HG02623 (cell line): ENCODE data around the gene PPIF.

Experiments used
- ATAC-seq: cut with Tn5 transposase; IDR thresholded peaks from one replicate; pipeline ENCODE4 v1.9.1; 2021; ENCODE audit warnings: moderate library complexity; ENCODE audit not compliant: unreplicated experiment

The PPIF gene

DNA sequence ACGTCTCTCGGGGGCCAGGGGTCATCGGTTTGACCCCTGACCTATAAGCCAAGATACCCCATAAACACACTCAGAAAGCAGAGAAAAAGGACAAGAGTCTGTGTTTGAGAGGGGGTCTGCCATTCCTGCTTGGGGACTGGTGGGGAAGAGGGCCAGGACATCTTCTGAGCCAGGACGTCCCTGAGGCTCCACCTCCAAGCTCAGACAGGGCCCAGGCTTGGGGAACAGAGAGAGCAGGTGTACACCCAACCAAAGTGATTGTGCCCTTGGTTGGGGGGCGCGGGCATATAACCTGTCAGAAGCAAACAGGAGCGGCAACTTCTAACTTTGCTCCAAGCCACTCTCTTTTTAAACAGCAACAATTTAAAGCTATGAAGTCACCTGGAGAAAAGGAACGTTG, 33.9 kb upstream of the PPIF start:
- ATAC-seq = no peak

DNA sequence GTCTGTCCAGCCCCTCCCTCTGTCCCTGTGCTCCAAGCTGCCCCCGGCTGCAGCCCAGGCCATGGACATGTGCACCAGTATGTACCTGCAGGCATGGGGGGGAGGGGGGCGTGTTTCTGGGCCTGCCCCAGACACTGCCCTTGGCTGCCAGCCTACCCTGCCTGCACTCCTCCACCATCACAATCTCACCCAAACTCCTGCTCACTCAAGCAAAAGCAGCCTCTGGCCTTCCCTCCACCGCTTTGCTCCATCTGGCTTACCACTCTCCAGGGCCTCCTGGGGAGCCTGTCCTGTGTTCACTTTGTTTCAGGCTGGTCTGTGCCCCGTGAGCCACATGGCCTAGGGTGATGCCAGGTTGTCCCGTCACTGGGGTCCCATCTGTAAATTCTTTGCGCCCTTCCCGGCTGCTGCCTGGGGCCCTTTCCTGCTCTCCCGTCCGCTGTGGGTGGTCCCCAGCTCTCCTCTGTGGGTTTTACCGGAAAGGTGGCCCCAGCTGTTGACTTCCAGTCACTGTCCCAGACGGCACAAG, 33.3 kb upstream of the PPIF start:
- no peak for ATAC-seq

DNA sequence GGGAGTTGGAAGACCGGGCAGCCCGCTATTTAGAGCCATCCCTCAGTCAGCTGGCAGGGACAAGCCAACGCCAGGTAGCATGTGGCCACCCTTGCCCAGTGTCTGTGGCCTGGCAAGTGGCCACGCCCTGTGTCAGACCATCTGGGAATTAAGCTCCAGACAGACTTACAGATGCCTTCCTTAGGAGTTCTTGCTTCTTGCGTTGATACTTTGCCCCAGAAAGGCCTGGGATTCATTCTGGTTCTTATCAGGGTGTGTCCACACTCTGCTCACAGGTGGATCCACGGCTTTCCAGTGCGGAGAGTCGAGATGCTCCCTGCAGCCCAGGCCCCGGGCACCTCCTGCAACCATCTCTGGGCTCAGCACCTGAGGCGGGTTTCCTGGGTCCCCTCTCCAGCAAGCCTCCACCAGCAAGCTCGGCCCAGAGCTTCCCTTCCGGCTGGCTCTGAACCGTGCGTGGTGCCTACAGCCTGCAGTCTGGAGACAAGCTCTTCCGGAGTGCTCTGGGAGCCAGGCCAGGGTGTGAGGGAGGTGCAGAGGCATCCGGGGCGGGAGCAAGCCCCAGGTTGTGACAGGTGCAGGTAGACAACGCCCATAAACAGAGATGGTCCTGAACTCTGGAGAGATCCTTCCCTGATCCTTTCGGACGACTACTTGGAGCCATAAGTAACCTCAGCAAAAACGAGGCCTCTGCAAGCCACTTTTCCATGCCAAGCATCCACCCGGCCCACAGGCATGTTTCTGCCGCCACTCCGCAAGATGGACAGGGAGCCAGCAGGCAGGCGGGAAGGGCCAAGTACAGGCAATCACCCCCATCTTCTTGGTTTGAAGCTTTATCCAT, 32.3 kb upstream of the PPIF start:
- ATAC-seq = no peak

- no peak for ATAC-seq
Observed at GRCh38 chr10:79315602-79315920, 31.7 kb upstream of the PPIF start.

GRCh38 chr10:79316671-79317431, 30.4 kb upstream of the PPIF start:
- ATAC-seq = peak; percentile 66

- no peak for ATAC-seq
Observed at GRCh38 chr10:79318369-79318768, 28.9 kb upstream of the PPIF start.

DNA sequence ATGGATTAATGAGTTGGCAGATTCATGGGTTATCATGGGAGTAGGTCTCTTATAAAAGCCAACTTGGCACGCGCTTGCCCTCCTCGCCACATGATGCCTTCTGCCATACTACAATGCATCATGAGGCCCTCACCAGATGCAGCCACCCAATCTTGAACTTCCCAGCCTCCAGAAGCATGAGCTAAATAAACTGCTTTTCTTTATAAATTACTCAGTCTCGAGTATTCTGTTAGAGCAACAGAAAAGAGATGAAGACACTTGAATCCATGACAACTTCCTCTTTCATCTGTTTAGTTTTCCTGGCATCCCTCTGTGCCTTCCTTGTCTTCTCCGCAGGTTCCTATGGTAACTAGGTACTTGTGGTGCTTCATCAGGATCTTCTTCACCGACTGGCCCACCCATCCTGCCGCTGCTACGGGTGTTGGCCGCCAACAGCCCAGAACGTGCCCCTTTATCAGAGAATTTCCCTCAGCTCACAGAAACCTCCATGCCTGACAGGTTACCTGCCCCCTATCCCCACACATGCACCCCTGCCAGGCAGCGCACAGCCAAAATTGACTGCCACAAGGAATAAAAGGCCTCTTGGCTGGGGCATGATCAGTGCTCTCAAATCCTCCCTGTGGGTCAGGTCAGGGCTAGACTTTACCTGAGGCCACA, 28.0 kb upstream of the PPIF start:
- no peak for ATAC-seq

- no peak for ATAC-seq
Observed at GRCh38 chr10:79320316-79320715, 27.0 kb upstream of the PPIF start.

GRCh38 chr10:79320820-79321493, 26.3 kb upstream of the PPIF start:
- ATAC-seq = no peak

DNA sequence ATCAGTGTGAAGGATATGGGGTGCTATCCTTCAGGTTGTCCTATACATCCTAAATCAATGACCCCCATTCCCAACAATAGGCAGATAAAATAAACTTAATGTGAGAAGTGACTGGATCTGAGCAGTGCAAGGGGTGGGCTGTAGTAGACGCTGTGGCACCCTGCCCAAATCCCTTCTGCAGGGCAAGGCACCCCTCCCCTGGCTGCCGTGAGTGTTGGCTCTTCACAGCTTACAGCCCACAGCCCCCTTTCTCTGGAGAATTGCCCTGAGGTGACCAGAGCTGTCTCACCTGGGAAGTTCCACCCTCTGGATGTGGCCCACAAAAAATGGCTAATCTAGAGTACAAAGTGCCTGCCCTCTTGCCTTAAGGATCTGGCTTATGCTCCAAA, 25.8 kb upstream of the PPIF start:
- no peak for ATAC-seq

GRCh38 chr10:79321951-79322350, 25.3 kb upstream of the PPIF start:
- no peak for ATAC-seq

- peak; percentile 58 for ATAC-seq
Observed at GRCh38 chr10:79322616-79323543, 24.4 kb upstream of the PPIF start.

- ATAC-seq = no peak
Observed at GRCh38 chr10:79323602-79324001, 23.7 kb upstream of the PPIF start.

DNA sequence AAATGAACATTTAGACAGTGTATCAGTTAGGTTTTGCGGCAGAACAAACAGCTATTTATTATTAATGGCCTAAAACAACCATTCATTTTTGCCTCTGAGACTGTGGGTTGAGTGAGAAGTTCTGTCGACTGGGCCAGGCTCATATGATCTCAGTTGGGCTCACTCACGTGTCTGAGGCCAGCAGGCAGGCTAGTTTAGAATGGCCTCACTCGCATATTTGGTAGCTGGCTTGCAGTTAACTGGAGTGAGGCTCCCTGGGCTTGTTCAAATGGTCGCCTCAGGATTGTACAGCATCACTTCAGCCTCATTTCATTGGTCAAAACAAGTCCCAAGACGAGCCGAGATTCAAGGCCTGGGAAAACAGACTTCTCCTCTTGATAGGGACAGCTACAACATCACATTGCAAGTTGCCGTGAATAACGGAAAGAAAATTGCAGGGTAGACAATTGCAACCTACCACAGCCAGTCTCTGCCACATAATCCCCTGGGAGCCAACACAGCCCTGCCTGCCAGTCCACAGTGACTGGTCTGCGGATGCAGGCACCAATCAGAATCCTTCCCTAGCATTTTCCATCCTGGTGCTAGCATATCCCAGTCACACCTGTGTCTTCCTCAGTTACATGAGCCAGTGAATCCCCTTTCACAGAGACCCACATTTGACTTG, 23.1 kb upstream of the PPIF start:
- no peak for ATAC-seq

GRCh38 chr10:79326361-79327089, 20.7 kb upstream of the PPIF start:
- no peak for ATAC-seq

- ATAC-seq = no peak
Observed at GRCh38 chr10:79327090-79327457, 20.2 kb upstream of the PPIF start.

GRCh38 chr10:79328147-79328701, 19.0 kb upstream of the PPIF start:
- no peak for ATAC-seq

DNA sequence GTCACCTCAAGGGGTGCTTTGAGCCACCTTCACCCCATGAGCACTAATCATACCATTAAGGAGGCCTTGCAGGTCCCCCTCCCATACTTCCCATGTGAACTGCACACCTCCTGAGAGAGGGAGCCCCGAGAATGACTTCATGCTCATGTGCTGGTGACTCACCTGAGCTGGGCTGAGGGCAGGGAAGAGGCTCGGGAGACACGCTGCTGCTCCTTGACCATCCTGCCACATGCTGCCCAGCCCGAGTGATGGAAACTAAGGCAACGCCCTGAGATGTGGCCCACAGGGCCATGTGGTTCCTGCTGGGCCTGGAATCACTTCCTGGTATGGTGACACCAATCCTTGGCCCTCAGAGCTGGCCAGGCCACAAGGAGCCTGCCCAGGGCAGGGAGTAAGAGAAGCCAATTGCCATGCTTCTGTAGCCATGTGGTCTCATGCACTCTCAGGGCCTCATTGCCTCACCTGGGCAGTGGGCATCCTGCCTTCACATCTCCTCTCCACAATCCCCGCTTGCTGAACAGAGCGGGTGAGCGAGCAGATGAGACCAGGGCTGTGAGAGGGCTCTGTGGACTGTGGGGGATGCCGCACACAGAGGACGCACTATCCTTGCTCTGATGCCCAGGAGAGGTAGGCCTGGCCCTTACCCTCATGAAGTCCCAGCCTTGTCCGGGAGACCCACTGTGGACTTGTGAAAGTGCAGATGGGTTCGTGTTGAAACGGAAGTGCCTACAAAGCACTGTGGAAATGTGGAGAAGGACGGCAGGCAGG, 18.3 kb upstream of the PPIF start:
- no peak for ATAC-seq
